Germinal center (tissue), 1 donor: ENCODE data around the gene SACS.
"Not testable (repeated sequence)": the region's sequence is repeated elsewhere in the genome, so short reads cannot be mapped to it uniquely, and the experiment has no call there.

Experiments used
- DNase-seq: peaks from one replicate; pipeline ENCODE4 v3.0.0; 2012; ENCODE audit warnings: mixed read lengths, low spot score

SACS gene

GRCh38 chr13:23456437-23457210 lies 23.1 kb upstream of the SACS start:
- DNase-seq: no peak

DNA sequence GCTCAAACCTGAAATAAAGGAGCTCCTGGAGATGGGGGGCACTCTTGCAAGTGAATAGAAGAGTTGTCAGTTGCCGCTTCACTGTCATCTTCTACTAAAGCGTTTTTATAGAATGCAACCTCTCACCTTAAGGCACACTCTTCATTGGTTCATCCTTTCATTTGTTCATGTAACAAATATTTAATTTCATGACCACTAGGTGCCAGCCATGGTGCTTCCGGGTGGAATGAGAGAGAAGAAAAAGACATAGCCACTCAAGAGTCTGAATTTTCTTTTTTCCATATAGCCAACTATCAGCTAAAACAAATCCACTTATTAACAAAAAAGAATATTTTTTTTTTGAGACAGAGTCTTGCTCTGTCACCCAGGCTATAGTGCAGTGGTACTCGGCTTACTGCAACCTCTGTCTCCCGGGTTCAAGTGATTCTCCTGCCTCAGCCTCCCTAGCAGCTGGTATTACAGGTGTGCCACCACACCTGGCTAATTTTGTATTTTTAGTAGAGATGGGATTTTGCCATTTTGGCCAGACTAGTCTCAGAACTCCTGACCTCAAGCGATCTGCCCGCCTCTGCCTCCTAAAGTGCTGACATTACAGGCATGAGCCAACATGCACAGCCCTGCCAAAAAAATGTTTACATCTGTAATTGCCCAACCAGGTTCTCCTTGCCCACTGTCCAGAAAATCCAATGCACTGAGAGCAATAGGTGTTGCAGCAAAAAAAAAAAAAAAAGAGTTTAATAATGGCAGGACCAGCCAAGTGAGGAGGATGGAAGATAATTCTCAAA lies 22.1 kb upstream of the SACS start:
- no peak for DNase-seq

- no peak for DNase-seq
Measured at GRCh38 chr13:23453132-23453531, 19.6 kb upstream of the SACS start.

DNA sequence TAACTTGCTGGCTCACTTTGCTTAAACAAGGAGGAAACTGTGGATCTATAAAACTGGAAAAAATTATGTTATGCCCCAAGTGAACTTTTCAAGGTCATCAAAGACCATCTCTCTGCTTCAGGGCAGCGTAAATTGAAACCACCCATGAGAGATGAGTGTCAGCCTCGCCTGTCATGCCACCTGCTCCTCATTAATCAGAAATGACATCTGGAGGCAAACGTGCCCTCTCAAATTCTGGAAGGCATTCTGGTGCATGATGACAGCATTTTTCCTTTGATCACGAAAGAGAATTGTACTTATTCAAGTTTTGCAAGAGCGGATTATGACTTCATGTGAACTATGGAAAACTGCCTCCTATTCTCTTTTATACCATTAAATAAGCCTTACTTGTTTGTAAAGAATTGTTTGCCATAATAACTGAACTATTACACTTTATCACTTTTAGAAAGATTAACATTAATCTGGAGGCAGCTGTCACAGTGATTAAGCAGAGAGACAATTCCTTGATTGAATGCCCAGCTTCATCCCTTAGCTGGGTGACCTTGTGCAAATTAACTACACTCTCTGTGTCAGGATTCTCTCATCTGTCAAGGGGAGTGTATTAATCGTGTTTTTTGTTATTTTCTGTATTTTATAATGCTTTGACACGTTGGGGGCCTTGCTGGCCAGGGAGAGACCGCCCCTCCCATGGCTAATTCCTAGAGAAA lies 17.0 kb upstream of the SACS start:
- no peak for DNase-seq

GRCh38 chr13:23449398-23450162 lies 16.1 kb upstream of the SACS start:
- no peak for DNase-seq

- DNase-seq: no peak
Measured at GRCh38 chr13:23447927-23448326, 14.4 kb upstream of the SACS start.

GRCh38 chr13:23445794-23446193 lies 12.3 kb upstream of the SACS start:
- DNase-seq: no peak

- no peak for DNase-seq
Measured at GRCh38 chr13:23443878-23444277, 10.4 kb upstream of the SACS start.

GRCh38 chr13:23443110-23443509 lies 9.6 kb upstream of the SACS start:
- DNase-seq: no peak

- no peak for DNase-seq
Measured at GRCh38 chr13:23440821-23441618, 7.5 kb upstream of the SACS start.

GRCh38 chr13:23440324-23440723 lies 6.8 kb upstream of the SACS start:
- DNase-seq: not testable (repeated sequence)

GRCh38 chr13:23437916-23438315 lies 4.4 kb upstream of the SACS start:
- no peak for DNase-seq

- DNase-seq: no peak
Measured at GRCh38 chr13:23436680-23437079, 3.2 kb upstream of the SACS start.

GRCh38 chr13:23434491-23434890 lies 989 bp upstream of the SACS start:
- DNase-seq: no peak

DNA sequence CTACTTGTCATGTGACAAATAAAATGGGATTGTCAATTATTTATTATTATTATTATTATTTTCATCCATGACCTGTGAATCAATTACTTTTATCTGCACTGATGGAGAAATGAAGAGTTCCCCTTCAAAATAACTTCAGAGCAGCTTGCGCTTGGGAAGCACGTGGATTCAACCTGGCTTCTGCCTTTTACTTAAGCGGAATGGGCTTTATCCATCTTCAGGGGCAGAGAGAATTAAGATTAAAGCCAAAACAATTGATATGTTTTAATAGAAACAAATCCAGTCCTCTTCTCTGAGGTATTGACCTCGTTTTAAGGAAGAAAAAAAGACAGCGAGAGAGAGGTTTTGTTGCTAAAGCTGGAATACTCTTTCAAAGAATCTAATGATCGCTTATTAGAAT lies 876 bp downstream of the SACS start:
- no peak for DNase-seq

- DNase-seq: no peak
Measured at GRCh38 chr13:23430664-23431063, 2.8 kb downstream of the SACS start.

- no peak for DNase-seq
Measured at GRCh38 chr13:23427881-23428528, 5.5 kb downstream of the SACS start.

- DNase-seq: no peak
Measured at GRCh38 chr13:23427342-23427843, 6.1 kb downstream of the SACS start.

GRCh38 chr13:23421596-23421995 lies 11.9 kb downstream of the SACS start:
- DNase-seq: no peak
